Uterus (tissue), 2 donors: ENCODE results near the gene CCDC69.

Experiments
- POLR2A ChIP-seq, 2 donors: fragments of 450-650 bp; IDR thresholded peaks; one replicate each; pipeline ENCODE4 v1.6.1; 2016; ENCODE audit warnings: antibody characterized with exemption in 2 of 2, mild to moderate bottlenecking in 1 of 2, moderate library complexity in 1 of 2
- TF ChIP-seq, protein P1 (sequence below), 4 experiments: fragments of 200-600 bp in 2 of 4; fragments of 450-650 bp in 2 of 4; sonication (generic) in 2 of 4; IDR thresholded peaks; one replicate each; pipeline ENCODE4 v1.5.1; 2016 to 2019; ENCODE audit warnings: antibody characterized with exemption in 4 of 4, mild to moderate bottlenecking in 2 of 4, moderate library complexity in 1 of 4

DNA sequence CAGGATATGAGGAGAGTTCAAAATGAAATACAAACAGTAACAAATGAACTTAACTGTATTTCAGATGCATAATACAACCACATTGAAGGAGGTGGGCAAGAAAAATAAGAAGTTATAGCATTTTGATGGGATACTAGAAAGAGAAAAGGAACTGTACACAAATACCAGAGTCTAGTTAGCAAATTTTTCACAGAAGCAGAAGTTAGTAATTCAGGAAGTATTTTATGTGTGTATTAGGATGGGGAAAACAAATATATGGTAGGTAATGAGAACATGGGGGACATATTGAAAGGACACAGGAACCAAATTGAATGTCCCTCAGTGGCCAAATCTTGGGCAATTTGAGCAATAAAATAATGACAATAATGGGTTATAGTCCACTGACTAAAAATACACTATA lies 47.4 kb upstream of the CCDC69 start:
- TF ChIP-seq, protein P1, sequence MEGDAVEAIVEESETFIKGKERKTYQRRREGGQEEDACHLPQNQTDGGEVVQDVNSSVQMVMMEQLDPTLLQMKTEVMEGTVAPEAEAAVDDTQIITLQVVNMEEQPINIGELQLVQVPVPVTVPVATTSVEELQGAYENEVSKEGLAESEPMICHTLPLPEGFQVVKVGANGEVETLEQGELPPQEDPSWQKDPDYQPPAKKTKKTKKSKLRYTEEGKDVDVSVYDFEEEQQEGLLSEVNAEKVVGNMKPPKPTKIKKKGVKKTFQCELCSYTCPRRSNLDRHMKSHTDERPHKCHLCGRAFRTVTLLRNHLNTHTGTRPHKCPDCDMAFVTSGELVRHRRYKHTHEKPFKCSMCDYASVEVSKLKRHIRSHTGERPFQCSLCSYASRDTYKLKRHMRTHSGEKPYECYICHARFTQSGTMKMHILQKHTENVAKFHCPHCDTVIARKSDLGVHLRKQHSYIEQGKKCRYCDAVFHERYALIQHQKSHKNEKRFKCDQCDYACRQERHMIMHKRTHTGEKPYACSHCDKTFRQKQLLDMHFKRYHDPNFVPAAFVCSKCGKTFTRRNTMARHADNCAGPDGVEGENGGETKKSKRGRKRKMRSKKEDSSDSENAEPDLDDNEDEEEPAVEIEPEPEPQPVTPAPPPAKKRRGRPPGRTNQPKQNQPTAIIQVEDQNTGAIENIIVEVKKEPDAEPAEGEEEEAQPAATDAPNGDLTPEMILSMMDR (IDR thresholded peaks at IDR 0.05), result no peak
- no peak for TF ChIP-seq POLR2A (IDR thresholded peaks at IDR 0.05)
